Activated CD8-positive, alpha-beta memory T cell treated with anti-CD3 and anti-CD28 coated beads, Interleukin-2, amount 50 U/mL, for 24 hours (primary cell): ENCODE results near the gene PACS2.
A peak's percentile ranks its signal among the peaks of the same experiment; 100 is the strongest.

Experiments
- DNase-seq: peaks from one replicate; pipeline ENCODE4 v3.0.0-alpha.2; 2020; ENCODE audit errors: extremely low read depth

The PACS2 gene

GRCh38 chr14:105386581-105387529 is 72.3 kb downstream of the PACS2 start:
- no peak for DNase-seq

- no peak for DNase-seq
Measured at GRCh38 chr14:105387530-105387922, 73.0 kb downstream of the PACS2 start.

GRCh38 chr14:105388110-105388951 is 73.8 kb downstream of the PACS2 start:
- no peak for DNase-seq

- no peak for DNase-seq
Measured at GRCh38 chr14:105388976-105389375, 74.4 kb downstream of the PACS2 start.

GRCh38 chr14:105389534-105389933 is 75.0 kb downstream of the PACS2 start:
- no peak for DNase-seq

- DNase-seq = no peak
Measured at GRCh38 chr14:105389976-105390848, 75.7 kb downstream of the PACS2 start.

GRCh38 chr14:105390849-105391500 is 76.4 kb downstream of the PACS2 start:
- no peak for DNase-seq

- DNase-seq = no peak
Measured at GRCh38 chr14:105391541-105391940, 77.0 kb downstream of the PACS2 start.

GRCh38 chr14:105392131-105393090 is 77.9 kb downstream of the PACS2 start:
- no peak for DNase-seq

- DNase-seq = no peak
Measured at GRCh38 chr14:105393151-105393550, 78.6 kb downstream of the PACS2 start.

GRCh38 chr14:105394714-105395537 is 80.4 kb downstream of the PACS2 start:
- no peak for DNase-seq

- no peak for DNase-seq
Measured at GRCh38 chr14:105395538-105395854, 80.9 kb downstream of the PACS2 start.

- DNase-seq = no peak
Measured at GRCh38 chr14:105397350-105397931, 82.9 kb downstream of the PACS2 start.

GRCh38 chr14:105398044-105398725 is 83.6 kb downstream of the PACS2 start, which contains the start of gene TEX22:
Gene TEX22 (plus strand): TSS chr14:105398538. CDS start chr14:105399341, 803 bp downstream.
- DNase-seq = peak; percentile 84

- no peak for DNase-seq
Measured at GRCh38 chr14:105398726-105399465, 84.3 kb downstream of the PACS2 start.

- no peak for DNase-seq
Measured at GRCh38 chr14:105399466-105399775, 84.9 kb downstream of the PACS2 start.

GRCh38 chr14:105400016-105400415 is 85.5 kb downstream of the PACS2 start:
- no peak for DNase-seq

GRCh38 chr14:105401699-105402098 is 87.2 kb downstream of the PACS2 start:
- DNase-seq = no peak
